HL-60/S4 (cell line): ENCODE data around the gene SNAP47.

Experiments
- in situ Hi-C: fragments of 300-500 bp; cut with MboI; formaldehyde crosslinking; loops from 2 replicates; pipeline ENCODE4 v1.14.3; 2022; ENCODE audit warnings: low sequenced_read_pairs

SNAP47 gene

GRCh38 chr1:227731696-227732585, 3.3 kb upstream of the SNAP47 start:
- in situ Hi-C loops, result no loop called here

- in situ Hi-C loops, result no loop called here
Observed at GRCh38 chr1:227732586-227733308, 2.5 kb upstream of the SNAP47 start.

- in situ Hi-C loops, result no loop called here
Observed at GRCh38 chr1:227733309-227733705, 1.9 kb upstream of the SNAP47 start.

GRCh38 chr1:227733751-227734545, 1.3 kb upstream of the SNAP47 start:
- in situ Hi-C loops, result no loop called here

- in situ Hi-C loops, result no loop called here
Observed at GRCh38 chr1:227734546-227734855, 734 bp upstream of the SNAP47 start.

- in situ Hi-C loops, result no loop called here
Observed at GRCh38 chr1:227735539-227736285, 477 bp downstream of the SNAP47 start.

- in situ Hi-C loops, result no loop called here
Observed at GRCh38 chr1:227736814-227737432, 1.7 kb downstream of the SNAP47 start.

GRCh38 chr1:227738820-227739219, 3.6 kb downstream of the SNAP47 start:
- in situ Hi-C loops, result no loop called here

GRCh38 chr1:227739636-227740035, 4.4 kb downstream of the SNAP47 start:
- in situ Hi-C loops, result no loop called here

- in situ Hi-C loops, result no loop called here
Observed at GRCh38 chr1:227740401-227740960, 5.2 kb downstream of the SNAP47 start.

GRCh38 chr1:227741166-227741870, 6.1 kb downstream of the SNAP47 start:
- in situ Hi-C loops, result no loop called here

GRCh38 chr1:227742738-227743715, 7.8 kb downstream of the SNAP47 start:
- in situ Hi-C loops, result no loop called here

GRCh38 chr1:227744668-227745067, 9.4 kb downstream of the SNAP47 start:
- in situ Hi-C loops, result no loop called here

GRCh38 chr1:227745568-227746265, 10.5 kb downstream of the SNAP47 start:
- in situ Hi-C loops, result no loop called here

GRCh38 chr1:227746676-227747075, 11.4 kb downstream of the SNAP47 start:
- in situ Hi-C loops, result no loop called here

GRCh38 chr1:227747382-227747781, 12.1 kb downstream of the SNAP47 start:
- in situ Hi-C loops, result no loop called here

- in situ Hi-C loops, result no loop called here
Observed at GRCh38 chr1:227747948-227748495, 12.8 kb downstream of the SNAP47 start.
